Glomerular endothelial cell (primary cell): ENCODE data around the gene ATP2B2. TPM values are rescaled to one million over a fixed set of nuclear protein-coding genes. Genes with fewer than 3 reads are reported as not detected.

Experiments used
- DNase-seq: peaks from one replicate; pipeline ENCODE4 v3.0.0-alpha.2; 2011; ENCODE audit warnings: low read depth, low spot score; ENCODE audit errors: extremely low read depth
- total RNA-seq: library from RNA; depleted of rRNA; stranded (reverse); fragments of >200 nt; gene quantifications from 2 replicates; pipeline ENCODE4 v1.2.3, GENCODE V29; 2015

Gene ATP2B2
- total RNA-seq, 1 donor from 2014 or later, result not detected

- no peak for DNase-seq
Observed at GRCh38 chr3:10435850-10436249, 69.5 kb downstream of the ATP2B2 start.

GRCh38 chr3:10434938-10435336 is 70.4 kb downstream of the ATP2B2 start:
- DNase-seq, result no peak

GRCh38 chr3:10434144-10434937 is 71.0 kb downstream of the ATP2B2 start:
- DNase-seq, result no peak

GRCh38 chr3:10432931-10433330 is 72.5 kb downstream of the ATP2B2 start:
- DNase-seq, result no peak

- no peak for DNase-seq
Observed at GRCh38 chr3:10432156-10432845, 73.1 kb downstream of the ATP2B2 start.

GRCh38 chr3:10430805-10431204 is 74.6 kb downstream of the ATP2B2 start:
- DNase-seq, result no peak

- DNase-seq, result no peak
Observed at GRCh38 chr3:10428406-10429091, 76.8 kb downstream of the ATP2B2 start.

- DNase-seq, result no peak
Observed at GRCh38 chr3:10426346-10427220, 78.8 kb downstream of the ATP2B2 start.

- no peak for DNase-seq
Observed at GRCh38 chr3:10423171-10423882, 82.1 kb downstream of the ATP2B2 start.

- DNase-seq, result no peak
Observed at GRCh38 chr3:10421996-10422395, 83.4 kb downstream of the ATP2B2 start.

GRCh38 chr3:10420745-10421475 is 84.5 kb downstream of the ATP2B2 start:
- no peak for DNase-seq

- DNase-seq, result no peak
Observed at GRCh38 chr3:10419637-10420232, 85.7 kb downstream of the ATP2B2 start.

GRCh38 chr3:10417847-10418246 is 87.5 kb downstream of the ATP2B2 start:
- DNase-seq, result no peak

- no peak for DNase-seq
Observed at GRCh38 chr3:10416730-10417300, 88.6 kb downstream of the ATP2B2 start.

GRCh38 chr3:10413041-10413440 is 92.3 kb downstream of the ATP2B2 start:
- DNase-seq, result no peak

- no peak for DNase-seq
Observed at GRCh38 chr3:10411598-10412332, 93.6 kb downstream of the ATP2B2 start.

- no peak for DNase-seq
Observed at GRCh38 chr3:10410383-10411002, 94.9 kb downstream of the ATP2B2 start.
